Body of pancreas (tissue), 4 donors: ENCODE measurements around the gene HDDC3.

Source experiments
- CTCF ChIP-seq, 7 experiments: fragments of 450-650 bp in 4 of 7; fragments of 200-600 bp in 3 of 7; sonication (generic) in 3 of 7; IDR thresholded peaks; one replicate each; pipeline ENCODE4 v1.5.1; 2016 to 2019; ENCODE audit warnings: antibody characterized with exemption in 7 of 7
- POLR2A ChIP-seq, 3 donors: fragments of 450-650 bp; IDR thresholded peaks; one replicate each; pipeline ENCODE4 v1.6.1; 2016; ENCODE audit warnings: antibody characterized with exemption in 3 of 3, mild to moderate bottlenecking in 2 of 3

- TF ChIP-seq CTCF (IDR thresholded peaks at IDR 0.05): no peak
- TF ChIP-seq POLR2A (IDR thresholded peaks at IDR 0.05): no peak
These were observed 18.9 kb downstream of the HDDC3 start for GRCh38 chr15:90913398-90913944.
